ENCODE measurements around the gene CDK4.
"Not testable (repeated sequence)": the region's sequence is repeated elsewhere in the genome, so short reads cannot be mapped to it uniquely, and the experiment has no call there.

Gene CDK4

GRCh38 chr12:57717846-57718640 is 34.1 kb downstream of the CDK4 start:
- H3K36me3 ChIP-seq (ENCODE audit: insufficient read depth, low read length) = peaks cover 57% of the 10 kb centered on the region
- H3K9me3 ChIP-seq (ENCODE audit: low read length) = no peaks in the 10 kb centered on the region
- no peaks in the 10 kb centered on the region for H3K4me1 ChIP-seq (ENCODE audit: insufficient read depth, low read length)
- H2AFZ ChIP-seq (ENCODE audit: low read depth, low read length) = no peak overlapping the region
- no peaks in the 10 kb centered on the region for H3K27me3 ChIP-seq (ENCODE audit: insufficient read depth, low read length)
- H3K4me3 ChIP-seq (ENCODE audit: low read length) = no peak overlapping the region

DNA sequence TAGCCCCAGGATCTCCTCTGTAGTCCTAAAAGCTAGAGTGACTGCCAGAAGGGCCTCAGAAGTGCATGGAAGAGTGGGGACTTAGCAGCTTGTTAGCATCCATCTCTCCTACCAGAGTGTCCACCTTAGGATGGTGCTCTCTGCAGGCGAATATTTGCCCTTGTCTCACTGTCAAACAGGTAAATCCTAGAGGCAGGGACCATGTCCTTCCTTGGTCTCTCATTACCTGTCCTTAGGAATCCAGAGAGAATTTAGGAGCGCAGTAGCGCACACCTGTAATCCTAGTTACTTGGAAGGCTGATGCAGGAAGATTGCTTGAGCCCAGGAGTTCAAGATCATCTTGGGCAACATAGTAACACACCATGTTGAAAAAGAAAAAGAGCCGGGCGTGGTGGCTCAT is 35.0 kb downstream of the CDK4 start:
- H3K4me1 ChIP-seq (ENCODE audit: insufficient read depth, low read length) = no peaks in the 10 kb centered on the region
- H2AFZ ChIP-seq (ENCODE audit: low read depth, low read length) = no peak overlapping the region
- H3K36me3 ChIP-seq (ENCODE audit: insufficient read depth, low read length) = peaks cover 57% of the 10 kb centered on the region
- no peak overlapping the region for H3K4me3 ChIP-seq (ENCODE audit: low read length)
- H3K9me3 ChIP-seq (ENCODE audit: low read length) = no peaks in the 10 kb centered on the region
- no peaks in the 10 kb centered on the region for H3K27me3 ChIP-seq (ENCODE audit: insufficient read depth, low read length)

GRCh38 chr12:57716305-57716704 is 35.8 kb downstream of the CDK4 start:
- Histone ChIP-seq H3K27me3 (ENCODE audit: insufficient read depth, low read length) (no peaks in the 10 kb centered on the region), H3K36me3 (ENCODE audit: insufficient read depth, low read length) (peaks cover 57% of the 10 kb centered on the region), H2AFZ (ENCODE audit: low read depth, low read length) (no peak overlapping the region), H3K4me1 (ENCODE audit: insufficient read depth, low read length) (no peaks in the 10 kb centered on the region), H3K9me3 (ENCODE audit: low read length) (peaks cover 2% of the 10 kb centered on the region), H3K4me3 (ENCODE audit: low read length) (no peak overlapping the region)

DNA sequence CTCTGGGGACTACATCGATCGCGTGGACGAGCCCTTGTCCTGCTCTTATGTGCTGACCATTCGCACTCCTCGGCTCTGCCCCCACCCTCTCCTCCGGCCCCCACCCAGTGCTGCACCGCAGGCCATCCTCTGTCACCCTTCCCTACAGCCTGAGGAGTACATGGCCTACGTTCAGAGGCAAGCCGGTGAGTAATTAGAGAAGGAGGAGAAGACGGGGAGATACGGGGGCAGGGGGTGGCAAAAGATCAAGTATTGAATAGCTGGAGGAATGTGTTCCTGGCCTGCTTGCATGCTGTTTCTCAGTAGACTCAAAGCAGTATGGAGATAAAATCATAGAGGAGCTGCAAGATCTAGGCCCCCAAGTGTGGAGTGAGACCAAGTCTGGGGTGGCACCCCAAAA is 36.3 kb downstream of the CDK4 start:
- H3K4me1 ChIP-seq (ENCODE audit: insufficient read depth, low read length) = no peaks in the 10 kb centered on the region
- no peak overlapping the region for H3K4me3 ChIP-seq (ENCODE audit: low read length)
- H3K36me3 ChIP-seq (ENCODE audit: insufficient read depth, low read length) = peaks cover 54% of the 10 kb centered on the region
- peaks cover 2% of the 10 kb centered on the region for H3K9me3 ChIP-seq (ENCODE audit: low read length)
- no peaks in the 10 kb centered on the region for H3K27me3 ChIP-seq (ENCODE audit: insufficient read depth, low read length)
- H2AFZ ChIP-seq (ENCODE audit: low read depth, low read length) = no peak overlapping the region

DNA sequence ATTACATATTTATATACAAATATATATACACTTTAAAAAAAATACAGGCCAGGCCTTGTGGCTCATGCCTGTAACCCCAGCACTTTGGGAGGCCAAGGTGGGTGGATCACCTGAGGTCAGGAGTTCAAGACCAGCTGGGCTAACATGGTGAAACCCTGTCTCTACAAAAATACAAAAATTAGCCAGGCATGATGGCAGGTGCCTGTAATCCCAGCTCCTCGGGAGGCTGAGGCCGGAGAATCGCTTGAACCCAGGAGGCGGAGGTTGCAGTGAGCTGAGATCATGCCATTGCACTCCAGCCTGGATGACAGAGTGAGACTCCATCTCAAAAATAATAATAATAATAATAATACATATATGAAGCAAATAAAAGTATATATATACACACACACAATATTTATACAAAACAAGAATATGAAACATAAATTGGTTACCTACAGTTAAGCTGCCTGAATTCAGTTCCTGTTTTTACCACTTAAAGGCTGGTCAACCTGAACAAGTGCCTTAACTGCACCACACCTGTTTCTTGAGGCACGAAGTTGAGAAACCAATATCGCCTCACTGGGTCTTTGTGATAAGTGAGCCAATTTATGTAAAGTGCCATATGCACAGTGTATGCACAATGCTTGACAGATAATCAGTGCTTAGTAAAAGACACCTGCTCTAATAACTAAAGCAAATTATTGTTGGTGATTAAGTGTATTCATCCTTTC is 36.9 kb downstream of the CDK4 start:
- not testable (repeated sequence) for H3K9me3 ChIP-seq (ENCODE audit: low read length); H2AFZ ChIP-seq (ENCODE audit: low read depth, low read length); H3K4me1 ChIP-seq (ENCODE audit: insufficient read depth, low read length); H3K27me3 ChIP-seq (ENCODE audit: insufficient read depth, low read length); H3K4me3 ChIP-seq (ENCODE audit: low read length)
- peaks cover 48% of the 10 kb centered on the region for H3K36me3 ChIP-seq (ENCODE audit: insufficient read depth, low read length)

DNA sequence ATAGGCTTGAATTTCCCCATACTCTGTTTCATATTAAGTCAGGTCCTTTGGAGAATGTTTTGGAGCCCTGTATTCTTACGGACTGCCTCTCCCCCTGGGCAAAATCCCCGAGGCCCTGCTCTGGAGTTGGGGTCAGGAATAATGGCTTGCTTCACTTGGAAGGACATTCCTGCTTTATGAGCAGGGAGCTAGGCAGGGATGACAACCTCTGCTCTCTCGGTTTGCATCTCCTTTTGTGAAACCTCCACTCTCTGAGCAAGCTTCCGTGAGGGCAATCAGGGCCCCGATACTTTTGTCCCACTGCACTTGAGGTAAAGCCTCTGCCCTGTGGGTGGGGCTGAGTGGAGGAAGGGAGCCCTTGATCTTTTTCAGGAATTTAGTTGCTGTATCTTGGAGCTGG is 38.9 kb downstream of the CDK4 start:
- H3K27me3 ChIP-seq (ENCODE audit: insufficient read depth, low read length) = no peaks in the 10 kb centered on the region
- H3K36me3 ChIP-seq (ENCODE audit: insufficient read depth, low read length) = peaks cover 34% of the 10 kb centered on the region
- no peak overlapping the region for H2AFZ ChIP-seq (ENCODE audit: low read depth, low read length)
- no peaks in the 10 kb centered on the region for H3K4me1 ChIP-seq (ENCODE audit: insufficient read depth, low read length)
- no peak overlapping the region for H3K4me3 ChIP-seq (ENCODE audit: low read length)
- peaks cover 2% of the 10 kb centered on the region for H3K9me3 ChIP-seq (ENCODE audit: low read length)

DNA sequence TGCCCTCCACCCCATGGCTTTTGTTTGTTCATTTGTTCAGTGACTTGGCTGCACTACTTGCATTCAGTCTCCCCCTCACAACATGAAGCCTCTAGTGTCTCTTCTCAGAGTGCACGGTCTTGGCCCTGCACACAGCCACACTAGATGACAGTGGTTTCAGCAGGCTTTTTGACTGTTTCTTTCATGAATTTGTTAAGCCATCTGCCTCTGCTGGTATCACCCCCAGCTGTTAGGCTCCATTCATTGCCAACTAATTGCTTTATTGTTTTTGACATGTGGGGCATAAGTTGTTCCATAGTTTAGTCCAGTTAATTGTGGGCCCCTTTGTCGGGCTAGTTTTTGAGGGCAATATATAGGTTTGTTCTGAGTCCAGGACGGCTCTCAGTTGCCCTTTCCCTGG is 39.4 kb downstream of the CDK4 start:
- no peaks in the 10 kb centered on the region for H3K27me3 ChIP-seq (ENCODE audit: insufficient read depth, low read length)
- no peak overlapping the region for H3K4me3 ChIP-seq (ENCODE audit: low read length)
- H3K36me3 ChIP-seq (ENCODE audit: insufficient read depth, low read length) = peaks cover 29% of the 10 kb centered on the region
- H3K9me3 ChIP-seq (ENCODE audit: low read length) = peaks cover 2% of the 10 kb centered on the region
- no peaks in the 10 kb centered on the region for H3K4me1 ChIP-seq (ENCODE audit: insufficient read depth, low read length)
- H2AFZ ChIP-seq (ENCODE audit: low read depth, low read length) = no peak overlapping the region

GRCh38 chr12:57708296-57708695 is 43.8 kb downstream of the CDK4 start:
- H3K9me3 ChIP-seq (ENCODE audit: low read length) = peaks cover 10% of the 10 kb centered on the region
- peaks cover 31% of the 10 kb centered on the region for H3K36me3 ChIP-seq (ENCODE audit: insufficient read depth, low read length)
- H3K27me3 ChIP-seq (ENCODE audit: insufficient read depth, low read length) = no peaks in the 10 kb centered on the region
- H3K4me3 ChIP-seq (ENCODE audit: low read length) = no peak overlapping the region
- no peaks in the 10 kb centered on the region for H3K4me1 ChIP-seq (ENCODE audit: insufficient read depth, low read length)
- no peak overlapping the region for H2AFZ ChIP-seq (ENCODE audit: low read depth, low read length)

DNA sequence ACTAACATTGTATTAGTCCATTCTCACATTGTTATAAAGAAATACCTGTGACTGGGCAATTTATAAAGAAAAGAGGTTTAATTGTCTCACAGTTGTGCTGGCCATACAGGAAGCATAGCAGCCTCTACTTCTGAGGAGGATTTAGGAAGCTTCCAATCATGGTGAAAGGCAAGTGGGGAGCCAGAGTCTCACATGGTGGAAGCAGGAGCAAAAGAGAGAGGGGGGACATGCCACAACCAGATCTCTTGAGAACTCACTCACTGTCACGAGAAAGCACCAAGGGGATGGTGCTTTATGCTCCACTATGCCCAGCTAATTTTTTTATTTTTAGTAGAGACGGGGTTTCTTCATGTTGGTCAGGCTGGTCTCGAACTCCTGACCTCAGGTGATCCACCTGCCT is 44.9 kb downstream of the CDK4 start:
- Histone ChIP-seq H2AFZ (ENCODE audit: low read depth, low read length) (no peak overlapping the region), H3K4me3 (ENCODE audit: low read length) (no peak overlapping the region), H3K36me3 (ENCODE audit: insufficient read depth, low read length) (peaks cover 38% of the 10 kb centered on the region), H3K4me1 (ENCODE audit: insufficient read depth, low read length) (no peaks in the 10 kb centered on the region), H3K27me3 (ENCODE audit: insufficient read depth, low read length) (no peaks in the 10 kb centered on the region), H3K9me3 (ENCODE audit: low read length) (peaks cover 15% of the 10 kb centered on the region)

GRCh38 chr12:57700317-57700716 is 51.8 kb downstream of the CDK4 start:
- Histone ChIP-seq H3K9me3 (ENCODE audit: low read length) (peaks cover 13% of the 10 kb centered on the region), H3K27me3 (ENCODE audit: insufficient read depth, low read length) (no peaks in the 10 kb centered on the region), H3K4me3 (ENCODE audit: low read length) (no peak overlapping the region), H2AFZ (ENCODE audit: low read depth, low read length) (no peak overlapping the region), H3K36me3 (ENCODE audit: insufficient read depth, low read length) (peaks cover 59% of the 10 kb centered on the region), H3K4me1 (ENCODE audit: insufficient read depth, low read length) (no peaks in the 10 kb centered on the region)

GRCh38 chr12:57698414-57698813 is 53.7 kb downstream of the CDK4 start:
- peaks cover 6% of the 10 kb centered on the region for H3K4me1 ChIP-seq (ENCODE audit: insufficient read depth, low read length)
- no peak overlapping the region for H3K4me3 ChIP-seq (ENCODE audit: low read length)
- peaks cover 5% of the 10 kb centered on the region for H3K9me3 ChIP-seq (ENCODE audit: low read length)
- H3K36me3 ChIP-seq (ENCODE audit: insufficient read depth, low read length) = peaks cover 51% of the 10 kb centered on the region
- no peak overlapping the region for H2AFZ ChIP-seq (ENCODE audit: low read depth, low read length)
- no peaks in the 10 kb centered on the region for H3K27me3 ChIP-seq (ENCODE audit: insufficient read depth, low read length)
